Measurements from ENCODE around the gene EFCAB7.
"Not testable (repeated sequence)": the region's sequence is repeated elsewhere in the genome, so short reads cannot be mapped to it uniquely, and the experiment has no call there.

The EFCAB7 gene

DNA sequence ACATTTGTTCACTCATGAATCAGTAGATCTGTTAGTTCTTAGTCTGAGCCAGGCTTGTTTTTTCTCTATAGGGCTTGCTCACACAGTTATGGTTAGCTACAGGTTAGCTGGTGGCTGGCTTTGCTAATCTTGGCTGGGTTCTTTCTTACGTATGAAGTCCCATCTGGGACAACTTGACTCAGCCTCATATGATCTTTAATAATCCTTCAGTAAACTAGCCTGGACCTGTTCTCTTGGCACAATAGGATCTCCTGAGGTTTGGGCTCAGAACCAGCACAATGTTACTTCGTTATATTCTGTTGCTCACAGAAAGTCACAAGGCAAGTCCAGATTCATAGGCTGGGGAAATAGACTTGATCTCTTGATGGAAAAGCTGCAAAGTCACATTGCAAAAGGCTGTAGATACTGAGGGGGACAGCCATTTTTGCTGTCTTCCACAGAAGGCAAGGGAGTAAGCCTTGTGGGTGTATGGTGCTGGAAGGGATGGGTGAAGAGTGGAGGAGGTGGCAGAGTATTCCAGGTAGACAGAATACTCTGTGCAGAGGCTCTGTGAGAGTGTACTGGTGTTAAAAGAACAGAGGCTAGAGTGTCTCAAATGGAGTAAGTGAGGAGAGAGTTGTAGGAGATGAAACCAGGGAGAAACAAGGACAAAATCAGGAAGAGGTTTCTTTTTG, 24.4 kb downstream of the EFCAB7 start:
- peak; percentile 85 for DNase-seq (ENCODE audit: low read depth)
- no peak overlapping the region for H3K4me3 ChIP-seq (ENCODE audit: low read depth, low read length)

DNA sequence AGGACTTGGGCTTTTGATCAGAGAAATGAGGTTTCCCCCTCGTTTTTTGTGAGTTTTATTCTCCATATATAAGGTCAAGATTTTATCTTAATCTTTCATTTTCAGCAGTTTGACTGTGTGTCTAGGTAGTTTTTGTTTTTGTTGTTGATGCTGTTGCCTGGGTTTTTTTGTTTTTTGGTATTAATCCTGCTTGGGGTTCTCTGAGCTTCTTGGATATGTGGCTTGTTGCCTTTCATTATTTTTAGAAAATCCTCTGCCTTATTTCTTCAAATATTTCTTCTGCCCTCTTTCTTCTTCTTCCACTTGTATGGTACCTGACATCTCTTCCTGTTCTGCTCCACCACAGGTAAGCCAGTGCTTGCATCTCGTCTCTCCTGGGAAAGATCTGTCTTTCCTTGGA, 25.0 kb downstream of the EFCAB7 start:
- no peak for DNase-seq (ENCODE audit: low read depth)
- no peak overlapping the region for H3K4me3 ChIP-seq (ENCODE audit: low read depth, low read length)

DNA sequence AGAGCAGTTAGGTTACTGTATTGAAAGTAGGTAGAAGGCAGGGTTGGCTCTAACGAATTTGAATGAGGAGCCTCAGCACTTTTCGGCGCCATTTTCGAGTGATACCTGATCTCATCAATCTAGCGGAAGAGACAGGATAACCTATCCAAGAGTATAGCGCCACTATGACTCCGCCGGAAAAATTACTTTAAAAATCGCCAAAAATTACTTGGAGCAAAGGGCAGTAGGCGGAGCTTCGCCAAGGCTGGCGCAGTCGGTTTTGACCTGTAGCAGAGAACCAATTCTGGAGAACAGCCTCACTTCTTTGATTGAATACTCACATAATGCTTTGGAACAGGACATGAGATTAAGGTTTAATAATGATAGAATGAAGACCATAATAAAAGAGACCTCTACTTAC, 25.6 kb downstream of the EFCAB7 start:
- no peak overlapping the region for H3K4me3 ChIP-seq (ENCODE audit: low read depth, low read length)
- DNase-seq (ENCODE audit: low read depth) = no peak

DNA sequence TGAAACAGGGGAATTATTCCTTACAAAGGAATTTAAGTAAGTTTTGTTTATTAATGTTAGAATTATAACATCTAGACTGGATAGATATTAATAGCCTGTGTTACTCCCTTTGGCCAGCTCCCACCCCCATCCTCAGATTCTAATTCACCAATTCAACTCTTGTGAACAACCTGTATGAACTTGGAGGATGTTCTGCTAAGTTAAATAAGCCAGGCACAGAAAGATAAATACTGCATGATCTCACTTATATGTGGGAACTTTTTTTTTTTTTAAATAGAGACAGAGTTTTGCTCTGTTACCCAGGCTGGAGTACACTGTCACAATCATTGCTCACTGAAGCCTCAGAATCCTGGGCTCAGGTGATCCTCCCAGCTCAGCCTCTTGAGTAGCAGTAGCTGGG, 32.2 kb downstream of the EFCAB7 start:
- H3K4me3 ChIP-seq (ENCODE audit: low read depth, low read length) = no peak overlapping the region
- DNase-seq (ENCODE audit: low read depth) = no peak

DNA sequence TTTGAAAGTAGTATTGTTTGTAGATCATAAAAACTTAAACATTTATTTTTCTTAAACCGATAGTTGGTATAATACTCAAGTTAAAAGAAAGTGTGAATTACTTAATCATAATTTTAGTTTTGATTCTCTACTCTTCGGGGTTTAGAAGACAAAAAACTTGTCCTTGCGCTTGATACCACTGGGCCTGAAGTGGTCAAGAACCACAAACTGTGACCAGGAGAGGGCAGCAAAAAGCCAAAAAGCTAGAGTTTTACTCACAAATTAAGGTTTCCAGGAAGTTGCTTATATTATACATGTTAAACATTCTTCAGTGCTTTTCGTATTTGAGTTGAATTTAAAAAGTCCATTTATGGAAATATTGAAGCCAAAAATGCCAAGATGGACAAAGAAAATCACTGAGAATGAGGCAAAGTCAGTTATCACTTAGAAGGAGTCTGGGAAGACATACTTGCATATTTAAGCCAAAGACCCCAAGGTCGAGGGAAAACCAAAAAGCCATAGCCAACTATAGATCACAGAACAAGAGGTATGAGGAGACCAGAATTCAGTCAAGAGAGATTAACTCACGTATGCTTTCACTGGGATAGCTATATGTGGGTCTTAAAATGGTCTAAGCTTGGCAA, 34.2 kb downstream of the EFCAB7 start:
- H3K4me3 ChIP-seq (ENCODE audit: low read depth, low read length) = no peak overlapping the region
- peak; percentile 9 for DNase-seq (ENCODE audit: low read depth)

DNA sequence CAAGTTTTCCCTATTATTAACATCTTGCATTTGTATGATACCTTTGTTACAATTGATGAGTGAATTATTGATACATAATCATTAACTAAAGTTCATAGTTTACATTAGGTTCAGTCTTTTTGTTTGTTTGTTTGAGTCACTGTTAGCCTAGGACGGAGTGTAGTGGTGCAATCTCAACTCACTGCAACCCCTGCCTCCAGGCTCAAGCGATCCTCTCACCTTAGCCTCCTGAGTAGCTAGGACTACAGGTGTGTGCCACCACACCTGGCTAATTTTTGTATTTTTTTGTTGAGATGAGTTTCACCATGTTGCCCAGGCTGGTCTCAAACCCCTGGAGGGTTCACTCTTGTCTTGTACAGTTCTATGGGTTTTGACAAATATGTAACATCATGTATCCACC, 36.0 kb downstream of the EFCAB7 start:
- no peak overlapping the region for H3K4me3 ChIP-seq (ENCODE audit: low read depth, low read length)
- DNase-seq (ENCODE audit: low read depth) = no peak

DNA sequence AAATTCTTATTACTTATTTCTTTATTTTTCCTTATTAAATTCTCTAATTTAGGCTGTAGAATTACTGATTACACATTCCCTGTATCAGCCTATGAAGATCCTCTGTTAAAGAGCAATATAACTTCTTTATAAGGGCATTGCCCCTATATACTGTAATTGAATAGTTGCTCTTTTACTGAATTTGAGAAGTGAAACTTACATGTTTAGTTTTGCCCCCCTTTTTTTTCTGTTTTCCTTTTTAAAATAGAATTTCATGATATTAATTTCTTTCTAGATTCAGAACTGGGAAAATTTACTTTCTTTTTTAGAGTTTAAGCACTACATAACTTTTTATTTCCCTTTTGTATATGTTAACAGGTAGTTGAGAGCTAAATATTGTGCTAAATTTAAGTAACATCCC, 40.4 kb downstream of the EFCAB7 start:
- DNase-seq (ENCODE audit: low read depth) = no peak
- H3K4me3 ChIP-seq (ENCODE audit: low read depth, low read length) = no peak overlapping the region

DNA sequence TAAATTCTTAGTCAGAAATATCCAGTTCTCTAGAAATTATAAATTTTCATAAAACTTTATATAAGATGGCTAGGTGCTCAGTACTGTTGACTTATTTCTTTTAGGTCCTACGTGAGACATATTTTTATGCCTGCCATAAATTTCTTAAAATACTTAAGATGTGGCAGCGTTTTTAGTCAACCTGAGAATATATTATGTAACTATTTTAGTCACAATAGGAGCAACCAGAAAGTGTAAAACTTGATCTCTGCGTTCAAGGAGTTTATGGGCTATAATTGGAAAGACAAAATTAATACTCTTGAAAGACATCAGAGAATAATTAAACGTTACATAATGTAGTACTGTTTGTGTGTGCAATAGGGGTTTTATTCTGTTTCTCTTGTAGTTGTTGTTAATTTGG, 45.7 kb downstream of the EFCAB7 start:
- no peak overlapping the region for H3K4me3 ChIP-seq (ENCODE audit: low read depth, low read length)

DNA sequence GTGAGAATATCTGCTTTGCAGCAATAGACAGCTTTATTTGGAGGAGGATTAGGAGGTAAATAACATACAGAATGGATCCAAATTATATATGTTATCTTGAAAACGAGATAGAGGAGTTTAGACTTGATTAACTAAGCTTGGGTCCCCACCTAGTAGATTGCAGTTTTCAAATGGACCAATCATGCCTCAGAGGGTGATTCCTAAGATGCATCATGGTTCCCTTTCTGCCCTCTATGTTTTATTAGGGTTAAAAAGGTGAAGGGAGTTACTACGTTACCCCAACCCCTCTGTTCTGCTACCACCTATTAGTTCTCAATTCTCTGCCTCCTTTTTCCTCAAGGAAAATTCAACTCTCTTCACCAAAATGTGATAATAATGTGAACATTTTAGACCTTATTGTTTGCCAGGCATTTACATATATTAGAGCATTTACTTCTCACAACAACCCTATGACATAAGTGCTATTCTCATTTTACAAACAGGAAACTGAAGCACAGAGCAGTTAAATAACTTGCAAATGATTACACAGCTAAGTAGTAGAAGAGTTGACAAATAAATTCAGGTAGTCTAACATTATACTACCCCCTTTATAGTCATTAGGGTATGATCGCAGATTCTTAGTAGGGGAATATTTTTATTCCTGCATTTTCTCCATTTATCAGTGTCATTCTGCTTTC, 46.5 kb downstream of the EFCAB7 start:
- DNase-seq (ENCODE audit: low read depth) = no peak

More for the DNA sequence above, 45.7 kb downstream of the EFCAB7 start:
- DNase-seq (ENCODE audit: low read depth) = no peak

DNA sequence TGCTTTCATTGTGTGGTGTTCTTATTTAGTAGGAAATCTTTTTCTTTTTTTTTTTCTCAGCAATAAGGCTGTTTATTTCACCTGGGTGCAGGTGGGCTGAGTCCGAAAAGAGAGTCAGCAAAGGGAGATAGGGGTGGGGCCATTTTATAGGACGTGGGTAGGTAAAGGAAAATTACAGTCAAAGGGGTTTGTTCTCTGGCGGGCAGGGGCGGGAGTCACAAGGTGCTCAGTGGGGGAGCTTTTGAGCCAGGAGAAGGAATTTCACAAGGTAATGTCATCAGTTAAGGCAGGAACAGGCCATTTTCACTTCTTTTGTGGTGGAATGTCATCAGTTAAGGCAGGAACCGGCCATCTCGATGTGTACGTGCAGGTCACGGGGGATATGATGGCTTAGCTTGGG, 49.4 kb downstream of the EFCAB7 start:
- not testable (repeated sequence) for DNase-seq (ENCODE audit: low read depth); H3K4me3 ChIP-seq (ENCODE audit: low read depth, low read length)

More for the DNA sequence above, 46.5 kb downstream of the EFCAB7 start:
- no peak overlapping the region for H3K4me3 ChIP-seq (ENCODE audit: low read depth, low read length)

DNA sequence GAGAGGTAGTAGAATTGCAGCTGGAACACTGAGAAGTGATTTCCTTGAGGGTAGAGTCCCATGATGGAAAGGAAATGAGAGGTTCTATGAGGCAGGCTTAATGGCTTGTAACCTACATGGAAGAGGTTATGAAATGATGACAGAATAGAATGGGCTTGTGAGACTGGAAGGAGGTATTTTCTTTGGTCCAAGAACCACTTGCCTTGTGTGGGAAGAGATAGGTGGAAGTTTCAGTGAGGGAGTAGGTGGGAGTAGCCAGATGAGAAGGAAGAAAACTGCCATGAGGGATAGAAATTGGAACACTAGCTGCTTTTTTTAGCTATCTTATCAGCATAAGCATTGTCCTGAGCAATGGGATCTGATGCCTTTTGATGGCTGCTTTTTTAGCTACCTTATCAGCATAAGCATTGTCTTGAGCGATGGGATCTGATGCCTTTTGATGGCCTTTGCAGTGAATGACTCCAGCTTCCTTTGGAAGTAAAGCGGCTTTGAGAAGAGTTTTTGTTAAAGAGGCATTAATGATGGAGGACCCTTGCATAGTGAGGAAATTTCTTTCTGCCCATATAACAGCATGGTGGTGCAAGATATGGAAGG, 51.0 kb downstream of the EFCAB7 start:
- DNase-seq (ENCODE audit: low read depth); H3K4me3 ChIP-seq (ENCODE audit: low read depth, low read length): not testable (repeated sequence)

DNA sequence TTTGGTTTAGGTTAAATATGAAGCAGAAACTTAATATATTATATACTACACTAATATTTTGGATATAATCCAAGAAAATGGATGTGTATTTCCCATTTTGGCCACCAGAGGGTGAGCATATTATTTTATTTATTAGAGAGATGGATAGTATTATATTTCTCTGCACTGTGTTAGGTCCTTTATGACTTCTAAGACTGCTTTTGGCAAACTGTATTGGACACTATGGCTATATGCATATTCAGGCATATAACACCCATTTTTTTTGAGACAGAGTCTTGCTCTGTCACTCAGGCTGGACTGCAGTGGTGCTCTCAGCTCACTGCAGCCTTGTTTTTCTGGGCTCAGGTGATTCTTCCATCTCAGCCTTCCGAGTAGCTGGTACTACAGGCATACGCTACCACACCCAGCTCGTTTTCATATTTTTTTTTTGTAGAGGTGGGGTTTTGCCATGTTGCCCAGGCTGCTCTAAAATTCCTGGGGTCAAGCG, 52.1 kb downstream of the EFCAB7 start:
- no peak for DNase-seq (ENCODE audit: low read depth)
- H3K4me3 ChIP-seq (ENCODE audit: low read depth, low read length) = no peak overlapping the region

DNA sequence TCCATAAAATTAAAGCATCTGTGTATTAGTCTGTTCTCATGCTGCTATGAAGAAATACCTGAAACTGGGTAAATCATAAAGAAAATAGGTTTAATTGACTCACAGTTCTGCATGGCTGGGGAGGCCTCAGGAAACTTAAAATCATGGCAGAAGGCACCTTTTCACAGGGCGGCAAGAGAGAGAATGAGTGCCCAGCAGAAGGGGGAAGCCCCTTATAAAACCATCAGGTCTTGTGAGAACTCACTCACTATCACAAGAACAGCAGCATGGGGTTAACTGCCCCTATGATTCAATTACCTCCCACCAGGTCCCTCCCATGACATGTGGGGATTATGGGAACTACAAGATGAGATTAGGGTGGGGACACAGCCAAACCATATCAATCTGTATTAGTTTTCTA, 63.0 kb downstream of the EFCAB7 start:
- H3K4me3 ChIP-seq (ENCODE audit: low read depth, low read length); DNase-seq (ENCODE audit: low read depth): not testable (repeated sequence)

DNA sequence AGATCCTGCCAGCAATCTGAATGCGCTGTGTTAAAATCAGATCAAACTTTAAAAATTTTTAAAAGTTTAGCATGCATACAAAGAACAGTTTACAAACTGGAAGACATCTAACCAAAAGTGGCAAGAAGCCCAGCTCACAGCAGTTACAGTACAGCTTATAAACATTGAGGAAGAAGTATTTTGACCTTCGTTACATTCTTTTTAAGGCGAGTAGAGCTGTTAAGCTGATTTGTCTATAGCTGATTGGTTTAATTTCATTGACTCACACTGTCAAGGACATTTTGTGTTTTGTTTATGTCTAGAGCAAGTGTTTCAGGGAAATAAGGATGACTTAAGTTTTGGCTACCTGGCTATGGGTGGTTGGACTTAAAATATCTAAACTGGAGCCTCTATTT, 66.8 kb downstream of the EFCAB7 start:
- no peak for DNase-seq (ENCODE audit: low read depth)
- H3K4me3 ChIP-seq (ENCODE audit: low read depth, low read length) = no peak overlapping the region

DNA sequence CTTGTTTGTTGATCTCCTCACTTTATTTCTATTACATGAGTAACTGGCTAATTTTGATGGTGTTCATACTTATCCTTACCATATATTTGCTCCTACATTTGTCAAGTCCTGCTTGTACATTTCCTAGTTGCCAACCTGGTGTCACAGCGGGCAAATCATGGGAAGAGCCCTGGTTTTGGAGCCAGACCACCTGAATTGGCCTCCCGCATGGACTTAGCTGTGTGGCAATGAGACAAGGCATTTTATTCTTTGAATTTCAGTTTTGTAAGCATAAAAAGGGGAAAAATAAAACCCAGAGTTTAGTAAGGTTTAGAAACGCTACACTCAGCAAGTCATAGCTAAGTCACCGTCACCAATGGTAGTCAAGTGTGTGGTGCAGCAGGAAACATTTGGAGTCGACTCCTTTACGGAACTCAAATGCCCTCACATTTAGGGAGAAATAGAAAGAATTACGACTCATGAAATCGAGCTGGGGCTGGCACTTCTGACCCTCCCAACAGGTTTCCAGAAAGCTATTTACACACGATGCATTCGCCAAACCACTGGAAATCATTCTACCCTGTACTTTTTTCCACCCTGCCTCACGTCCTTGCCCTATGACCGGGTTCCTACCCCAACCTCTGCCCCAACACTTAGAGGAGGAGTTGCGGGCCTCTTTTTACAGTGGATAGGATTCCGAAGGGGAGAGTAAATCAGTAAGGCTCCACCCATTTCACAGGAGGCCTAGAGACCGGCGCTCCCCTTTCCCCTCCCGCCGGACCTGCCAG, 69.4 kb downstream of the EFCAB7 start:
- no peak for DNase-seq (ENCODE audit: low read depth)

DNA sequence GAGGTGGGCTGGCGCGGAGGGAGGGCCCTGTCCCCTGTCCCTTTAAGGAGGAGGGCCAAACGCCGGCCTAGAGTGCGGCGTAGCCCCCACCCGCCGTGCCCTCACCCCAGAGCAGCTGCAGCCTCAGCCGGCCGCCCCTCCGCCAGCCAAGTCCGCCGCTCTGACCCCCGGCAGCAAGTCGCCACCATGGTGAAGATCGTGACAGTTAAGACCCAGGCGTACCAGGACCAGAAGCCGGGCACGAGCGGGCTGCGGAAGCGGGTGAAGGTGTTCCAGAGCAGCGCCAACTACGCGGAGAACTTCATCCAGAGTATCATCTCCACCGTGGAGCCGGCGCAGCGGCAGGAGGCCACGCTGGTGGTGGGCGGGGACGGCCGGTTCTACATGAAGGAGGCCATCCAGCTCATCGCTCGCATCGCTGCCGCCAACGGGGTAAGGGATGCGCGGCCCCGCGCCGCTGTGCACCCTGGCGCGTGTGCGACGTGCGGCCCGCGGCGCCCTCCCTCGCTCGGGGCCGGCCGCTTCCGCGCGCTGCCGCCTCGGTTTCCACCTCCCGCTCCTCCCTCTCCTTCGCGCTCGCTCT, 70.1 kb downstream of the EFCAB7 start, which contains the start of gene PGM1:
Gene PGM1, plus strand, starts transcription at position 109 of the 583 bp plus-strand sequence. Its CDS starts 78 bp downstream, at position 187.
- peak; percentile 67 for DNase-seq (ENCODE audit: low read depth)
- peak within 1 kb of the TSS; percentile 71 for H3K4me3 ChIP-seq (ENCODE audit: low read depth, low read length)

More for the DNA sequence above, 69.4 kb downstream of the EFCAB7 start:
- H3K4me3 ChIP-seq (ENCODE audit: low read depth, low read length) = peak overlapping the region; percentile 71

DNA sequence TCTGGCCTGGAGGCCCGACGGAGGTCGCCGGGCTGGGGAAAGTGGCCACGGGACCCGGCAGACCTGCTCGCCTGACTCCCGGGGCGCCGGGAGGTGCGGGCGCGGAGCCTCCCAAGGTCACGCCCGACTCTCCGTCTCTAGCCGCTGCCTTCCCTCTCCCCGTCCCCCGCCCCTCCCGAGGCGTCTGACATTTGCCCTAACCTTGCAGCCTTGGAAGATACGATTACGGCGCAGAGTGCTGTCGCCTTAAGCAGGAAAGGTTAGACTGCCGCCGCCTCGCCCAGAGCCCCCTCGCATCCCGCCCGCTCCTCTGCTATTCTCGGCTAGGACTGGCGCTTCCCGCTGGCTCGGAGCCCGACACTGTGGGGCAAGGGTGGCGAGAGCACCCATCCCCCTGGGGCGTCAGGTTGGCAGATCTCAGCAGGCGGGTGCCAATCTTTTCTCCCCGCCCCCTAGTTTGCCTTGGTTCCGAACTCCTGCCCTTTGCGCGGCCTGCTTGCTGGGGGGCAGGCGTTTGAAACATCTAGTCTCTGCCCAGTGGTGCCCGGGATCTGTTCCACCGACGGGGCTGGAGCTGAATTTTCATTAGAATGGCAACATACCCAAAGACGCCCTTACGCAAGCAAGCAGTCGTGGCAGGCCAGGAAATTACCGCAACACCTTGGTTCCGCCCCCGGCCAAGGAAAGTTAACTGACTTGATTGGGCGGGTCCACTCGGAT, 70.7 kb downstream of the EFCAB7 start:
- DNase-seq (ENCODE audit: low read depth) = peak; percentile 56

DNA sequence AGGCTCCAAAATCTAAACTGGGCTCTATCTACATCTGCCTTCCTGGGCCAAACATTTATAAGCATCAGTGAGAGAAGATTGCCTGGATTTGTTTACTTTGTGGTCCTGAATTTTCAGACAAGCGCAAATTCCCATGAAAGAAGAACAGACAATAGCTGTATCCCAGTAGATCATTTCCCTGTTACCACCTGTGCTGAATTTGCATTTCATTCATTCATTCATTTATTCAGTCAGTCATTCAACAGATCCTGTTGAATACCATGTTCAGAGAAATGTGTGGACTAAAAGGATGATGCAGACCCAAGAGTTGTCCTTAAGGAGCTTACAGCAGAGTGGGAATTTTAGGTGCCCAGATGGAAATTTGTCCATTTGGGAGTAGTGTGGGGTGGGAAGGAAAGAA, 72.1 kb downstream of the EFCAB7 start:
- no peak overlapping the region for H3K4me3 ChIP-seq (ENCODE audit: low read depth, low read length)
- DNase-seq (ENCODE audit: low read depth) = no peak

More for the DNA sequence above, 70.7 kb downstream of the EFCAB7 start:
- H3K4me3 ChIP-seq (ENCODE audit: low read depth, low read length) = peak overlapping the region; percentile 71
